K562 (cell line): ENCODE results near the gene ABHD5. TPM values are rescaled to one million over a fixed set of nuclear protein-coding genes. Genes with fewer than 3 reads are reported as not detected.

ENCODE experiments used
- CBX1 ChIP-seq: sonication (generic); IDR thresholded peaks from 2 replicates; pipeline ENCODE4 v1.6.1; 2016; ENCODE audit warnings: antibody characterized with exemption, low read depth, mild to moderate bottlenecking
- DDX20 ChIP-seq: fragments of 450-650 bp; IDR thresholded peaks from 2 replicates; pipeline ENCODE4 v1.6.1; 2016; ENCODE audit warnings: missing genetic modification characterization, low read depth, mild to moderate bottlenecking, missing compliant biosample characterization, moderate library complexity
- GATAD2B ChIP-seq: fragments of 450-650 bp; IDR thresholded peaks from 2 replicates; pipeline ENCODE4 v1.6.1; 2017; ENCODE audit warnings: mild to moderate bottlenecking, borderline replicate concordance
- HBP1 ChIP-seq: fragments of 450-650 bp; formaldehyde crosslinking; IDR thresholded peaks from 2 replicates; pipeline ENCODE4 v1.4.0; 2022; ENCODE audit warnings: missing genetic modification characterization
- HMG20B ChIP-seq: fragments of 250-450 bp; sonication (Bioruptor Pico); IDR thresholded peaks from 2 replicates; pipeline ENCODE4 v1.5.0; 2021; ENCODE audit warnings: mild to moderate bottlenecking
- HMGXB4 ChIP-seq: sonication (generic); formaldehyde crosslinking; IDR thresholded peaks from 2 replicates; pipeline ENCODE4 v1.8.1; 2023; ENCODE audit warnings: mild to moderate bottlenecking, missing genetic modification reagents
- JUN ChIP-seq, 2 experiments: sonication (generic) in 1 of 2; formaldehyde crosslinking in 1 of 2; IDR thresholded peaks; 2 replicates each; pipeline versions ENCODE4 v1.6.1 to v1.8.0; 2012 to 2022; ENCODE audit warnings: borderline replicate concordance in 2 of 2, mild to moderate bottlenecking in 2 of 2, improper control_type of control experiment in 1 of 2, low read depth in 1 of 2, low read length in 1 of 2, missing genetic modification reagents in 1 of 2
- JUNB ChIP-seq: fragments of 450-650 bp; formaldehyde crosslinking; conservative IDR thresholded peaks from 2 replicates; pipeline ENCODE4 v1.4.0; 2020; ENCODE audit warnings: mild to moderate bottlenecking
- MEF2D ChIP-seq: conservative IDR thresholded peaks from 2 replicates; pipeline ENCODE4 v1.6.1; 2016; ENCODE audit warnings: low read depth, missing genetic modification characterization, missing compliant biosample characterization
- NFE2 ChIP-seq: IDR thresholded peaks from 2 replicates; pipeline ENCODE4 v1.6.1; 2014; ENCODE audit warnings: antibody characterized with exemption, low read depth
- NFE2L1 ChIP-seq: fragments of 450-650 bp; IDR thresholded peaks from 2 replicates; pipeline ENCODE4 v1.6.1; 2016; ENCODE audit warnings: missing genetic modification characterization, low read depth, mild to moderate bottlenecking, missing compliant biosample characterization, moderate library complexity, borderline replicate concordance
- NFIC ChIP-seq: fragments of 450-650 bp; IDR thresholded peaks from 2 replicates; pipeline ENCODE4 v1.6.1; 2017; ENCODE audit warnings: mild to moderate bottlenecking, inconsistent platforms
- RNF2 ChIP-seq: sonication (generic); IDR thresholded peaks from 2 replicates; pipeline ENCODE4 v1.6.1; 2016
- ZNF324 ChIP-seq: fragments of 250-450 bp; sonication (Bioruptor Pico); IDR thresholded peaks from 2 replicates; pipeline ENCODE4 v1.4.0; 2020; ENCODE audit warnings: mild to moderate bottlenecking
- ZNF583 ChIP-seq: fragments of 250-450 bp; sonication (Bioruptor Pico); IDR thresholded peaks from 2 replicates; pipeline ENCODE4 v1.4.0; 2020
- polyA plus RNA-seq, 8 experiments: library from polyadenylated mRNA; depleted of rRNA in 4 of 8; stranded (reverse) in 5 of 8; unstranded in 3 of 8; fragments of >200 nt; fragmentation: Nextera tagmentation in 2 of 8; fragmentation: Illumina TruSeq in 1 of 8; extraction: Ambion mirVana in 2 of 8; extraction: Trizol in 1 of 8; gene quantifications; 2 replicates each; pipeline versions ENCODE4 v1.2.1 to v1.2.3, GENCODE V29; 2011 to 2014; ENCODE audit warnings: inconsistent platforms in 1 of 8, missing spikeins in 1 of 8
- total RNA-seq, 7 experiments: library from RNA; depleted of rRNA in 6 of 7; stranded (reverse); fragments of >200 nt in 6 of 7; fragmentation: Illumina TruSeq in 2 of 7; extraction: Trizol in 2 of 7; gene quantifications; 2 replicates each; pipeline versions ENCODE4 v1.2.1 to v1.2.3, GENCODE V29; 2011 to 2021; ENCODE audit warnings: low replicate concordance in 1 of 7
- TF ChIP-seq, protein P1 (sequence below), 2 experiments: fragments of 450-650 bp; formaldehyde crosslinking in 1 of 2; IDR thresholded peaks; 2 replicates each; pipeline versions ENCODE4 v1.4.0 to v1.6.1; 2014 to 2020; ENCODE audit warnings: mild to moderate bottlenecking in 2 of 2, borderline replicate concordance in 1 of 2, low read depth in 1 of 2

ABHD5 gene
- total and polyA plus RNA-seq, 9 of the 15 experiments (the other 6 are each of a cell fraction or from before 2014, with no cell fraction given): 27.8 to 61.7 (median 39.9) TPM

DNA sequence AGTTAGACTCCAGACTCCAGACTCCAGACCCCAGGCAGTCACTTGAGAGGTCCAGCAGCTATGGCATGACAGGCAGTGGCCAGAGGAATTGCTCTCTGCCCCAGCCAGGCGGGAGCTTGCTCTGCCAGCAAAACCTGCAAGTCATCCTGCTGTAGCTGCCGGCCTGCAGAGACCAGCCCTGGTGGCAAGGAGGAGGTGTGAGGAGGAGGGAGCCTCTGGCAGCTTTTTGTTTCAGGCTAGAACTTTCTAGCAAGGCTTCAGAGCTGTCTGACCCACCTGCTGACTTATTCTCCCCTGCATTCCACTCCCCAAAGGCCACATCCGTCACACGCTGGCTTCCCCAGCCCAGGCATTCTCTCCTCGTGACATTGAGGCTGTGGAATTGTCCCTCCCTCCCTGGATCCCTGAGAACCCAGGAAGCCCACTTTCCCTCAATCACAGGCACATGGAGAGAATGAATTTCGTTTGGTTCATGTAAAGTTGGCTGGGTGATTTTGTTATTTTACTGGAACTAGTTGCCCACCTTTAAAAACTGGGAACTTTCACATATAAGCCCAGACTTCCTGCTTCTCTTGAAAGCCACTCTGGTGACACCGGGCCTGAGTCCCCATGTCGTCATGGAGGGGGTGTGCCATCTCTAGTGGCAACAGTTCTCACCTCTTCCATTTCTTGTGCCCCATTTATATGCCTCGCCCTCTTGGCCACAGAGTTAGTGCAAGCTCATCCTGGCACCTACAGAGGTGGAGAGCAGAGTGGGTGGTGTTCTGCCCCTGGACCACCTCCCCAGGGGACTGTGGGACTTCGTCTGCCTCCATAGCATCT, 82.7 kb downstream of the ABHD5 start (continued):
- TF ChIP-seq, protein P1, sequence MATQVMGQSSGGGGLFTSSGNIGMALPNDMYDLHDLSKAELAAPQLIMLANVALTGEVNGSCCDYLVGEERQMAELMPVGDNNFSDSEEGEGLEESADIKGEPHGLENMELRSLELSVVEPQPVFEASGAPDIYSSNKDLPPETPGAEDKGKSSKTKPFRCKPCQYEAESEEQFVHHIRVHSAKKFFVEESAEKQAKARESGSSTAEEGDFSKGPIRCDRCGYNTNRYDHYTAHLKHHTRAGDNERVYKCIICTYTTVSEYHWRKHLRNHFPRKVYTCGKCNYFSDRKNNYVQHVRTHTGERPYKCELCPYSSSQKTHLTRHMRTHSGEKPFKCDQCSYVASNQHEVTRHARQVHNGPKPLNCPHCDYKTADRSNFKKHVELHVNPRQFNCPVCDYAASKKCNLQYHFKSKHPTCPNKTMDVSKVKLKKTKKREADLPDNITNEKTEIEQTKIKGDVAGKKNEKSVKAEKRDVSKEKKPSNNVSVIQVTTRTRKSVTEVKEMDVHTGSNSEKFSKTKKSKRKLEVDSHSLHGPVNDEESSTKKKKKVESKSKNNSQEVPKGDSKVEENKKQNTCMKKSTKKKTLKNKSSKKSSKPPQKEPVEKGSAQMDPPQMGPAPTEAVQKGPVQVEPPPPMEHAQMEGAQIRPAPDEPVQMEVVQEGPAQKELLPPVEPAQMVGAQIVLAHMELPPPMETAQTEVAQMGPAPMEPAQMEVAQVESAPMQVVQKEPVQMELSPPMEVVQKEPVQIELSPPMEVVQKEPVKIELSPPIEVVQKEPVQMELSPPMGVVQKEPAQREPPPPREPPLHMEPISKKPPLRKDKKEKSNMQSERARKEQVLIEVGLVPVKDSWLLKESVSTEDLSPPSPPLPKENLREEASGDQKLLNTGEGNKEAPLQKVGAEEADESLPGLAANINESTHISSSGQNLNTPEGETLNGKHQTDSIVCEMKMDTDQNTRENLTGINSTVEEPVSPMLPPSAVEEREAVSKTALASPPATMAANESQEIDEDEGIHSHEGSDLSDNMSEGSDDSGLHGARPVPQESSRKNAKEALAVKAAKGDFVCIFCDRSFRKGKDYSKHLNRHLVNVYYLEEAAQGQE (IDR thresholded peaks at IDR 0.05; ENCODE audit: borderline replicate concordance): no peak; the same call in 1 of the 2 replicates
- TF ChIP-seq, protein P1 (CRISPR knock-in tag; IDR thresholded peaks at IDR 0.05; ENCODE audit: low read depth): no peak
- TF ChIP-seq HBP1 (CRISPR knock-in tag) (no peak), HMGXB4 (CRISPR knock-in tag) (0 out of 2 replicates have a peak, but pooled peaks have one; percentile 13), NFIC (peak; percentile 38), NFE2 (peak; percentile 99), MEF2D (tag) (peak; percentile 72; the same call in 1 of the 2 replicates), GATAD2B (no peak), NFE2L1 (peak; percentile 86), DDX20 (tag) (0 out of 2 replicates have a peak, but pooled peaks have one; percentile 30), JUN (IDR thresholded peaks at IDR 0.05; ENCODE audit: borderline replicate concordance, low read depth, low read length) (no peak), JUN (CRISPR knock-in tag; IDR thresholded peaks at IDR 0.05; ENCODE audit: borderline replicate concordance) (no peak), ZNF583 (CRISPR knock-in tag) (peak; percentile 89), CBX1 (no peak), JUNB (CRISPR knock-in tag) (no peak), RNF2 (0 out of 2 replicates have a peak, but pooled peaks have one; percentile 33), HMG20B (no peak), ZNF324 (CRISPR knock-in tag) (0 out of 2 replicates have a peak, but pooled peaks have one; percentile 21)
